Ascending aorta (tissue), 2 donors: ENCODE results near the gene POLR3H. TPM values are rescaled to one million over a fixed set of nuclear protein-coding genes. Genes with fewer than 3 reads are reported as not detected.

Experiments used
- DNase-seq, 2 donors: peaks; one replicate each; pipeline ENCODE4 v3.0.0-alpha.2; 2019; ENCODE audit warnings: low spot score in 2 of 2
- H3K27ac ChIP-seq, 2 donors: fragments of 200-600 bp; sonication (generic); one replicate each; pipeline ENCODE4 v1.5.1; 2016 to 2017; ENCODE audit warnings: mild to moderate bottlenecking in 1 of 2
- H3K27me3 ChIP-seq: fragments of 200-600 bp; sonication (generic); one replicate; pipeline ENCODE4 v1.5.1; 2017
- H3K36me3 ChIP-seq, 2 donors: fragments of 200-600 bp; sonication (generic); one replicate each; pipeline ENCODE4 v1.5.1; 2016
- H3K4me1 ChIP-seq, 2 donors: fragments of 200-600 bp; sonication (generic); one replicate each; pipeline ENCODE4 v1.5.1; 2016 to 2017; ENCODE audit warnings: mild to moderate bottlenecking in 1 of 2
- H3K4me3 ChIP-seq, 2 donors: fragments of 200-600 bp; sonication (generic); one replicate each; pipeline ENCODE4 v1.5.1; 2016 to 2017; ENCODE audit warnings: mild to moderate bottlenecking in 1 of 2
- H3K9me3 ChIP-seq, 2 donors: fragments of 200-600 bp; sonication (generic); one replicate each; pipeline ENCODE4 v1.5.1; 2016
- intact Hi-C: fragments of 100-400 bp; cut with DNase I; formaldehyde crosslinking; loops from one replicate; pipeline ENCODE4 v1.15.1; 2023
- total RNA-seq: library from RNA; depleted of rRNA; stranded (reverse); fragments of >200 nt; gene quantifications from one replicate; pipeline ENCODE4 v1.1.0, GENCODE V29; 2016
- TF ChIP-seq, protein P1 (sequence below), 3 experiments: fragments of 200-600 bp in 2 of 3; fragments of 450-650 bp in 1 of 3; sonication (generic) in 2 of 3; IDR thresholded peaks; one replicate each; pipeline ENCODE4 v1.5.1; 2016 to 2019; ENCODE audit warnings: antibody characterized with exemption in 3 of 3, mild to moderate bottlenecking in 1 of 3, moderate library complexity in 1 of 3

Gene POLR3H
- total RNA-seq, 1 donor from 2014 or later, result 34.7 TPM

DNA sequence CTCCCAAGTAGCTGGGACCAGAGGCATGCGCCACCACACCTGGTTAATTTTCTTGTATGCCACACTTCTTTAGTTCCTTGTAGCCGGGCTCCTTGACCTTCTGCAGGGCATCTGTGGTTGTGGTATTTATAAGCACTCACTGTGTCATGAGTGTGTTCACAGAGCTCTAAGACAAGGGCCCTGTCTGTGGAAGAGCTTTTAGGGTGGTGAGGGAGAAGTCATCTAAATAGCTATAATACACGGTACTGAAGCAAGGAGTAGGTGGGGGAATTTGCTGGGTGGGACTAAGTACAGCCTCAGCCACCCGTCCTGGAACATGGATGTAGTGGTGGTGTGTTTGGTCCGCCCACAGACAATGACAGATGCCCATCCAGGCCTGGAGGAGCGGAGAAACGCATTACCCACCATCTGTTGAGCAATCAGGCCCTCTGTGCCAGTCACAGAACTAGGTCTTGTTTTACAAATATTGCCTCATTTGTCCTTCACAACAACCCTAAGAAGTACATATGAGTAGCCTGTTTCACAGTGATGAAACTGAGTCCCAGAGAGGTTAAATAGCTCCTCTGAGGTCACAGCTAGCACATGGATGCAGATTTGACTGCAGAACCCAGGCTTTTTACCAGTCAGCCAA, 65.3 kb downstream of the POLR3H start:
- DNase-seq, result peak in 1 of 2 donors; percentile 68
- intact Hi-C loops, result no loop called here
- Histone ChIP-seq H3K27me3 (no peaks in the 10 kb centered on the region), H3K9me3 (no peaks in the 10 kb centered on the region), H3K4me1 (peaks cover 25 to 47% of the 10 kb centered on the region in 2 donors), H3K36me3 (no peaks in the 10 kb centered on the region), H3K27ac (peak overlapping the region; percentile 76 to 85), H3K4me3 (no peak overlapping the region)
- TF ChIP-seq, protein P1, sequence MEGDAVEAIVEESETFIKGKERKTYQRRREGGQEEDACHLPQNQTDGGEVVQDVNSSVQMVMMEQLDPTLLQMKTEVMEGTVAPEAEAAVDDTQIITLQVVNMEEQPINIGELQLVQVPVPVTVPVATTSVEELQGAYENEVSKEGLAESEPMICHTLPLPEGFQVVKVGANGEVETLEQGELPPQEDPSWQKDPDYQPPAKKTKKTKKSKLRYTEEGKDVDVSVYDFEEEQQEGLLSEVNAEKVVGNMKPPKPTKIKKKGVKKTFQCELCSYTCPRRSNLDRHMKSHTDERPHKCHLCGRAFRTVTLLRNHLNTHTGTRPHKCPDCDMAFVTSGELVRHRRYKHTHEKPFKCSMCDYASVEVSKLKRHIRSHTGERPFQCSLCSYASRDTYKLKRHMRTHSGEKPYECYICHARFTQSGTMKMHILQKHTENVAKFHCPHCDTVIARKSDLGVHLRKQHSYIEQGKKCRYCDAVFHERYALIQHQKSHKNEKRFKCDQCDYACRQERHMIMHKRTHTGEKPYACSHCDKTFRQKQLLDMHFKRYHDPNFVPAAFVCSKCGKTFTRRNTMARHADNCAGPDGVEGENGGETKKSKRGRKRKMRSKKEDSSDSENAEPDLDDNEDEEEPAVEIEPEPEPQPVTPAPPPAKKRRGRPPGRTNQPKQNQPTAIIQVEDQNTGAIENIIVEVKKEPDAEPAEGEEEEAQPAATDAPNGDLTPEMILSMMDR (IDR thresholded peaks at IDR 0.05), result no peak

DNA sequence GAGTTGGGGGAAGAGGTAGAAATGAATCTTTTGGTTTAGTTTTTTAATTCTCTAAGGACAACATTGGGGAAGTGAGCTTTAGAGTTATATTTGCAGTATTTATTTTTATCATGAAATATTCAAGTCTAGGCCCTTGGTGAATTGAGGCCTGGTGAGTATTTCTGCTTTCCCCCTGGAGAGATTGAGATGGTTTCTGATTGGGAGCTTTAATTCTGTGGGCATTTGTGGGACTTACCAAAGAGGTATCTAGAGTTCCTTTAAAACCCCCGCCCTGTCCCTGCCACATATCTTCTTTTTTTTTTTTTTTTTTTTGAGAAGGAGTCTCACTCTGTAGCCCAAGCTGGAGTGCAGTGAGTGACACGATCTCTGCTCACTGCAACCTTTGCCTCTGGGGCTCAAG, 65.8 kb downstream of the POLR3H start:
- H3K27ac ChIP-seq, result peak overlapping the region in 1 of 2 donors; percentile 12
- H3K27me3 ChIP-seq, result no peaks in the 10 kb centered on the region
- intact Hi-C loops, result no loop called here
- DNase-seq, result no peak
- TF ChIP-seq, protein P1 (IDR thresholded peaks at IDR 0.05), result no peak
- H3K4me3 ChIP-seq, result no peak overlapping the region
- peaks cover 23 to 43% of the 10 kb centered on the region in 2 donors for H3K4me1 ChIP-seq
- H3K36me3 ChIP-seq, result no peaks in the 10 kb centered on the region
- no peaks in the 10 kb centered on the region for H3K9me3 ChIP-seq

Other genes with a start within 250 kb of the POLR3H start
- gene ZC3H7B, start 242.9 kb downstream of the POLR3H start, total RNA-seq, result 54.9 TPM
- 20.2 TPM for gene TEF, start 162.5 kb downstream of the POLR3H start, total RNA-seq
- gene TOB2, start 97.7 kb downstream of the POLR3H start, total RNA-seq, result 55.8 TPM
- gene PHF5A, start 75.8 kb downstream of the POLR3H start, total RNA-seq, result 4.8 TPM
- gene ACO2, start 75.4 kb downstream of the POLR3H start, total RNA-seq, result 81.1 TPM
- 119 TPM for gene CSDC2, start 16.5 kb upstream of the POLR3H start, total RNA-seq
- 12.5 TPM for gene PMM1, start 45.4 kb upstream of the POLR3H start, total RNA-seq
- gene DESI1, start 76.6 kb upstream of the POLR3H start, total RNA-seq, result 28.4 TPM
- gene XRCC6, start 76.8 kb upstream of the POLR3H start, total RNA-seq, result 89.7 TPM
- 111 TPM for gene SNU13, start 144.4 kb upstream of the POLR3H start, total RNA-seq
- gene MEI1, start 155.0 kb upstream of the POLR3H start, total RNA-seq, result not detected